Skeletal muscle tissue (tissue), 4 donors: ENCODE results near the gene ZNF280B. TPM values are rescaled to one million over a fixed set of nuclear protein-coding genes. Genes with fewer than 3 reads are reported as not detected.
"Not testable (repeated sequence)": the region's sequence is repeated elsewhere in the genome, so short reads cannot be mapped to it uniquely, and the experiment has no call there.

Experiments
- H3K27ac ChIP-seq: one replicate; pipeline ENCODE4 v1.7.0; 2013; ENCODE audit warnings: mild to moderate bottlenecking, low read depth, low read length, inconsistent platforms
- H3K27me3 ChIP-seq, 3 donors: one replicate each; pipeline ENCODE4 v1.7.0; 2013; ENCODE audit warnings: low read length in 3 of 3; ENCODE audit not compliant: control insufficient read depth in 3 of 3, insufficient read depth in 3 of 3
- H3K36me3 ChIP-seq, 3 donors: one replicate each; pipeline ENCODE4 v1.7.0; 2013; ENCODE audit warnings: low read length in 3 of 3; ENCODE audit not compliant: control insufficient read depth in 3 of 3, insufficient read depth in 3 of 3
- H3K4me1 ChIP-seq, 3 donors: one replicate each; pipeline ENCODE4 v1.7.0; 2013; ENCODE audit warnings: low read length in 3 of 3, mild to moderate bottlenecking in 3 of 3; ENCODE audit not compliant: control insufficient read depth in 3 of 3, insufficient read depth in 3 of 3
- H3K4me3 ChIP-seq, 3 donors: one replicate each; pipeline ENCODE4 v1.7.0; 2013; ENCODE audit warnings: low read length in 3 of 3
- H3K9ac ChIP-seq, 3 donors: one replicate each; pipeline ENCODE4 v1.7.0; 2013; ENCODE audit warnings: low read length in 3 of 3, mild to moderate bottlenecking in 3 of 3, moderate library complexity in 2 of 3, low read depth in 1 of 3
- H3K9me3 ChIP-seq, 3 donors: one replicate each; pipeline ENCODE4 v1.7.0; 2013; ENCODE audit warnings: low read length in 3 of 3; ENCODE audit not compliant: control insufficient read depth in 3 of 3
- total RNA-seq: library from RNA; depleted of rRNA; stranded (reverse); fragments of >200 nt; gene quantifications from one replicate; pipeline ENCODE4 v1.2.3, GENCODE V29; 2014
- donor health status: Osteomylitis.

The ZNF280B gene
- total RNA-seq, 1 donor from 2014 or later: 1.6 TPM

DNA sequence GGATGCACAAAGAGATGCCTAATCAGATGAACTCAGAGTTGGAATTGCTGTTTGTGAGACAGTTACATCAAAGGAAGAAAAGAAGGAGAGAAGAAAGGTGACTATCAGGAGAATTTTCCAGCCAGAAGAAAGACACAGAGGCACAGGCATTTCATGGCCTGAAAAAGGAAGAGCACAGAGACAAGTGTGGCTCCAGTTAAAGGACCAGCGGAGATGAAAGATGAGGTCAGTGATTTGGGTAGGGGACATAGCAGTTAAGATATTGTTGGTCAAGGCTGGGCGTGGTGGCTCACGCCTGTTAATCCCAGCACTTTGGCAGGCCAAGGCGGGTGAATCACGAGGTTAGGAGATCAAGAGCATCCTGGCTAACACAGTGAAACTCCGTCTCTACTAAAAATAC lies 15.0 kb upstream of the ZNF280B start:
- H3K27me3 ChIP-seq: peaks cover 0 to 7% (median 5%) of the 10 kb centered on the region in 3 donors
- peaks cover 0 to 3% (median 2%) of the 10 kb centered on the region in 3 donors for H3K4me1 ChIP-seq
- no peaks in the 10 kb centered on the region for H3K36me3 ChIP-seq

DNA sequence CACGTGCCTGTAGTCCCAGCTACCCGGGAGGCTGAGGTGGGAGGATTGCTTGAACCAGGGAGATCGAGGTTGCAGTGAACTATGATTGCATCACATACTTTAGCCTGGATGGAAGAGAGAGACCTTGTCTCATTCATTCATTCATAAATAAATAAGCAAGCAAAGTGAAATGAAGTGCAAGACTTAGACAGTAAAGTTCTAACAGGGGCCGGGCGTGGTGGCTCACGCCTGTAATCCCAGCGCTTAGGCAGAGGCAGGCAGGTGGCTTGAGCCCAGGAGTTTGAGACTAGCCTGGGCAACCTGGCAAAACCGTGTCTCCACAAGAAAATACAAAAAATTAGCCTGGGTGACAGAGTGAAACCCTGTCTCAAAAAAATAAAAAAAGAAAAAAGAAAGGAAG lies 13.1 kb upstream of the ZNF280B start:
- no peak overlapping the region for H3K4me3 ChIP-seq
- H3K27me3 ChIP-seq: peaks cover 0 to 7% (median 7%) of the 10 kb centered on the region in 3 donors
- H3K4me1 ChIP-seq: peaks cover 0 to 3% (median 2%) of the 10 kb centered on the region in 3 donors
- H3K9ac ChIP-seq: no peak overlapping the region
- no peak overlapping the region for H3K27ac ChIP-seq
- H3K9me3 ChIP-seq: no peaks in the 10 kb centered on the region
- H3K36me3 ChIP-seq: no peaks in the 10 kb centered on the region

More for the DNA sequence above, 15.0 kb upstream of the ZNF280B start:
- Histone ChIP-seq H3K4me3 (no peak overlapping the region), H3K27ac (no peak overlapping the region), H3K9me3 (no peaks in the 10 kb centered on the region), H3K9ac (no peak overlapping the region)

DNA sequence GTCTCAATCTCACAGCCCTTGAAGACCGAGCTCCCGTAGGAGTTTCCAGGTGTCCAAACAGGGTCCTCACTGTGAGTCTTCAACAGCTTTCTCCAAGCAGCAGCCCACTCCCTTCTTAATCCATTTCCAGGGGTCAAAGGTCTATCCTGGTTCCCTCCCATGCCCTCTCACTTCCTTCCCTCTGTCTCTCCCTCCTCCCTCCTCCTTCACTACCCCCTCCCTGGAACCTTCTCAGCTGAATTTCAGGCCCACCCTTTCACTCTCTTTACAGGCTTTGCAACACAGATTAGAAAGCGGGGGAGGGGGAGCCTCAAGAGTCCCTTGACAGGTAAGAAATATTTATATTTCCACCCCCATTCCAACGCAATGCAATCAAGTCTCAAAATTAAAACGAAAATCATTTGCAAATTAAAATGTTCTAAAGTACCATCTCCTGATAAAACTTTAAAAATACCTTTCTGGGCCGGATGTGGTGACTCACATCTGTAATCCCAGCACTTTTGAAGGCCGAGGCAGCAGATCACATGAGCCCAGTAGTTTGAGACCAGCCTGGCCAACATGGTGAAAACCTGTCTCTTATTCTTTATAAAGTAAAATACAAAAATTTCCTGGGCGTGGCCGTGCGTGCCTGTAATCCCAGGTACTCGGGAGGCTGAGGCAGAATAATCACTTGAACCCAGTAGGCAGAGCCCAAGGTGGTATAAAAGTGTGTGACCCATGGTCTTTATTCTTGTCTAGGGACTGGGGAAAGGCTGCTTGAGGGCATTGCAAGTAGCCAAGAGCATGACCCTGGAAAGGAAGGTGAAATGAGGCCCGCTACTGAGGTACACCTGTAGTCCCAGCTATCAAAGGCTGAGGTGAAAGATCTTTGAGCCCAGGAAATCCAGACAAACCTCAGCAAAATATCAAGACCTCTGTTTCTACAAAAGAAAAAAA lies 12.4 kb upstream of the ZNF280B start:
- H3K4me3 ChIP-seq: no peak overlapping the region
- peaks cover 0 to 3% (median 2%) of the 10 kb centered on the region in 3 donors for H3K4me1 ChIP-seq
- peaks cover 0 to 8% (median 7%) of the 10 kb centered on the region in 3 donors for H3K27me3 ChIP-seq
- H3K9ac ChIP-seq: no peak overlapping the region
- H3K27ac ChIP-seq: no peak overlapping the region
- H3K9me3 ChIP-seq: no peaks in the 10 kb centered on the region
- H3K36me3 ChIP-seq: no peaks in the 10 kb centered on the region

DNA sequence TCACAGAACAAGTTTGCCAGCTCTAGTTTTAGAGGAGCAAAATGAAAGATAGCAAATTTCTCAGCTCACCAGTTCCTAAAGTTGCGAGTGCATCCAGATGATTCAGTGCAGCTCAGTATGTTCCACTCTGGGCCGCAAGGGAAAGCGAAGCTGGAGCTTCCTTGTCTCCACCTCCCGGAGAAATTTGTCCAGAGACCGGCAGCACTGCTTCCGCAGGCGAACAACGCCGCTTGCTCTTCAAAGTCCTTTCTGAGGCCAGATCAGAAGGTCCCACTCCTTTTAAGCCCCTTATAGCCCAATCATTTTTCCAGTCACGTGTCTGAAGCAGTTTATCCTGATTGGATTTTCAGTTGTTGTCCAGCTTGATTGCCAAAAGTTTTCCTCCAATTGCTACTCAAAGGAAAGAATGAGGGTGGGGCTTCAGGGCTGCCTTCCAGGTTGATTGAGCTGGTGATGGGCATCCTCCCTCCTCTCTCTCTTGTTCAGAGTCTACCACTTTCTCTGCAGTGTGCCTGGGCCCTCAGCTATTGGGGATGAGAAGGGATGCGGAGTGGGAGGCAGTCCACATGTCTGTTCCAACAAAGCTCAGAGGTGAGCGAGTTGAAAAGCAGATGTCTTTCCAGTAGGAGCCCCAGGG lies 11.6 kb upstream of the ZNF280B start, which contains the start of gene ZNF280A:
ZNF280A (minus strand) TSS at position 251 of the 637 bp plus-strand sequence. CDS start 4,640 bp downstream, outside the sequence.
- Histone ChIP-seq H3K4me3 (no peak within 1 kb of the TSS), H3K9me3 (no peaks in the 10 kb centered on the region), H3K27me3 (peaks cover 0 to 11% (median 7%) of the 10 kb centered on the region in 3 donors), H3K4me1 (peaks cover 0 to 3% (median 2%) of the 10 kb centered on the region in 3 donors), H3K27ac (no peak within 1 kb of the TSS), H3K9ac (no peak within 1 kb of the TSS), H3K36me3 (no peaks in the 10 kb centered on the region)

GRCh38 chr22:22519591-22519990 lies 11.0 kb upstream of the ZNF280B start:
- no peaks in the 10 kb centered on the region for H3K36me3 ChIP-seq
- H3K9me3 ChIP-seq: no peaks in the 10 kb centered on the region
- no peak overlapping the region for H3K4me3 ChIP-seq
- H3K4me1 ChIP-seq: peaks cover 0 to 3% (median 2%) of the 10 kb centered on the region in 3 donors
- no peak overlapping the region for H3K9ac ChIP-seq
- H3K27ac ChIP-seq: no peak overlapping the region
- peaks cover 0 to 15% (median 4%) of the 10 kb centered on the region in 3 donors for H3K27me3 ChIP-seq

DNA sequence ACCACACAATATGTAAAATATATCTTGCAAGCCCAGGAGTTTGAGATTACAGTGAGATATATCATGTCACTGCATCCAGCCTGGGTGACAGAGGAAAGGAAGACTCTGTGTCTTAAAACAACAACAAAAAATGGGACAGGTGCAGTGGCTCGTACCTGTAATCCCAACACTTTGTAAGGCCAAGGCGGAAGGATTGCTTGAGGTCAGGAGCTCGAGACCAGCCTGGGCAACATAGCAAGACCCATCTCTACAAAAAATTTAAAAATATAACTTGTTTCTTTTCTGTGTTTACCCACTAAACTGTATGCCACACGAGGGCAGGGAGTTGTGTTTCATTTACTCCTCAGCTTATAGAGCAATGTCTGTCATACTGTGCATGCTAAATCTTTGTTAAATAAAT lies 8.4 kb upstream of the ZNF280B start:
- no peaks in the 10 kb centered on the region for H3K36me3 ChIP-seq
- H3K27me3 ChIP-seq: peaks cover 0 to 14% (median 9%) of the 10 kb centered on the region in 3 donors
- H3K9ac ChIP-seq: no peak overlapping the region
- peaks cover 0 to 3% (median 2%) of the 10 kb centered on the region in 3 donors for H3K4me1 ChIP-seq
- no peak overlapping the region for H3K4me3 ChIP-seq
- H3K27ac ChIP-seq: no peak overlapping the region
- no peaks in the 10 kb centered on the region for H3K9me3 ChIP-seq

- H3K36me3 ChIP-seq: no peaks in the 10 kb centered on the region
- no peak overlapping the region for H3K27ac ChIP-seq
- H3K9ac ChIP-seq: no peak overlapping the region
- H3K4me1 ChIP-seq: peaks cover 0 to 3% (median 2%) of the 10 kb centered on the region in 3 donors
- H3K27me3 ChIP-seq: peaks cover 0 to 15% (median 9%) of the 10 kb centered on the region in 3 donors
- no peak overlapping the region for H3K4me3 ChIP-seq
- H3K9me3 ChIP-seq: no peaks in the 10 kb centered on the region
Measured at GRCh38 chr22:22515890-22516289, 7.3 kb upstream of the ZNF280B start.

- not testable (repeated sequence) for H3K36me3 ChIP-seq, H3K4me3 ChIP-seq, H3K9me3 ChIP-seq, H3K9ac ChIP-seq, H3K27ac ChIP-seq, H3K4me1 ChIP-seq
- H3K27me3 ChIP-seq: peaks cover 0 to 15% (median 6%) of the 10 kb centered on the region in 3 donors
Measured at GRCh38 chr22:22514431-22514830, 5.9 kb upstream of the ZNF280B start.

DNA sequence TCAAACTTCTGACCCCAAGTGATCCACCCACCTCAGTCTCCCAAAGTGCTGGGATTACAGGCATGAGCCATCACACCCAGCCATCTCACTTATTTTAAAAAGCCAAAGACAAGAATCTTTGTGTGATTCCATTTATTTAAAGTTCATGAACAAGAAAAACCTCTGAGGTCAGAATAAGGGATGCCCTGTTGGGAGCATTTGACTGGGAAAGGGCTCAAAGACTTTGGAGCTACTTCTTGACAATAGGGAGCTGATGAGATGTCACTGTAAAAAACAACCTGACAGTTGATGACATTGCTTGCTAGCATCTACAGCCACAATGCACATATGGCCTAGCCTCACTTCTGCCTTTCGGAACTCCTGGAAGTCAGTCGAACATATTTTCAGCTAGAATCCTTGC lies 5.1 kb upstream of the ZNF280B start:
- H3K27ac ChIP-seq: no peak overlapping the region
- H3K9me3 ChIP-seq: peaks cover 0 to 4% (median 0%) of the 10 kb centered on the region in 3 donors
- no peak overlapping the region for H3K9ac ChIP-seq
- peaks cover 4 to 20% (median 6%) of the 10 kb centered on the region in 3 donors for H3K27me3 ChIP-seq
- H3K4me3 ChIP-seq: no peak overlapping the region
- H3K36me3 ChIP-seq: no peaks in the 10 kb centered on the region
- no peaks in the 10 kb centered on the region for H3K4me1 ChIP-seq
